CD4-positive, alpha-beta T cell (primary cell): ENCODE results near the gene NADK2. TPM values are rescaled to one million over a fixed set of nuclear protein-coding genes. Genes with fewer than 3 reads are reported as not detected.

Experiments used
- ATAC-seq: fragments of 200-7000 bp; cut with Tn5 transposase; one replicate; pipeline ENCODE4 v1.10.0; 2022; ENCODE audit warnings: mild to moderate bottlenecking; ENCODE audit not compliant: poor library complexity
- CTCF ChIA-PET: fragments of 350-600 bp; sonication (Branson Sonifier 250); formaldehyde crosslinking; loops from one replicate; lab custom pipeline; 2021; ENCODE audit warnings: antibody characterized with exemption, inconsistent platforms; lab: Charles Lee
- POLR2A ChIA-PET: fragments of 350-600 bp; sonication (Branson Sonifier 250); formaldehyde crosslinking; loops from one replicate; lab custom pipeline; 2021; ENCODE audit warnings: antibody characterized with exemption, inconsistent platforms; lab: Charles Lee
- DNase-seq, 14 experiments: peaks; one replicate each; pipeline ENCODE4 v3.0.0-alpha.2; 2013 to 2020; ENCODE audit warnings: mixed read lengths in 2 of 14
- H3K27ac ChIP-seq, 2 donors: one replicate each; pipeline versions ENCODE4 v1.5.1 to v1.7.0; 2013; ENCODE audit warnings: low read length in 2 of 2, low read depth in 1 of 2, mild to moderate bottlenecking in 1 of 2
- H3K27me3 ChIP-seq, 2 experiments: 1 replicate in 1 of 2; 2 replicates in 1 of 2; pipeline versions ENCODE4 v1.6.1 to v1.7.0; 2013; ENCODE audit warnings: low read length in 2 of 2, control low read depth in 1 of 2, mild to moderate bottlenecking in 1 of 2, moderate library complexity in 1 of 2; ENCODE audit not compliant: insufficient read depth in 2 of 2, control insufficient read depth in 1 of 2
- H3K36me3 ChIP-seq: one replicate; pipeline ENCODE4 v1.6.1; 2013; ENCODE audit warnings: low read length, control low read depth; ENCODE audit not compliant: insufficient read depth
- H3K4me1 ChIP-seq: one replicate; pipeline ENCODE4 v1.6.1; 2013; ENCODE audit warnings: low read length, control low read depth; ENCODE audit not compliant: insufficient read depth
- H3K4me3 ChIP-seq: one replicate; pipeline ENCODE4 v1.5.1; 2013; ENCODE audit warnings: mild to moderate bottlenecking, low read length, moderate library complexity
- H3K9me3 ChIP-seq, 2 experiments: 1 replicate in 1 of 2; 2 replicates in 1 of 2; pipeline versions ENCODE4 v1.6.1 to v1.7.0; 2013; ENCODE audit warnings: low read length in 2 of 2, mild to moderate bottlenecking in 2 of 2, control low read depth in 1 of 2, moderate library complexity in 1 of 2; ENCODE audit not compliant: control insufficient read depth in 1 of 2, insufficient read depth in 1 of 2
- H3K27ac Mint-ChIP-seq: one replicate; pipeline ENCODE4 v1.8.0; 2020; ENCODE audit warnings: mixed read lengths
- H3K27me3 Mint-ChIP-seq: one replicate; pipeline ENCODE4 v1.8.0; 2021; ENCODE audit warnings: mixed read lengths
- H3K36me3 Mint-ChIP-seq: one replicate; pipeline ENCODE4 v1.8.0; 2021; ENCODE audit warnings: low read depth, mixed read lengths
- H3K4me1 Mint-ChIP-seq: one replicate; pipeline ENCODE4 v1.8.0; 2021; ENCODE audit warnings: low read depth, mixed read lengths
- H3K4me3 Mint-ChIP-seq: one replicate; pipeline ENCODE4 v1.8.0; 2020; ENCODE audit warnings: mild to moderate bottlenecking, mixed read lengths
- H3K9me3 Mint-ChIP-seq: one replicate; pipeline ENCODE4 v1.8.0; 2020; ENCODE audit warnings: mixed read lengths
- intact Hi-C, 2 experiments: fragments of 100-400 bp; cut with DNase I in 1 of 2; cut with micrococcal nuclease in 1 of 2; formaldehyde crosslinking; loops; one replicate each; pipeline versions ENCODE4 v1.15.1 to v1.9.0; 2023 to 2025; cut with DNase I, micrococcal nuclease
- total RNA-seq, 174 experiments: library from RNA in 2 of 174; stranded (reverse) in 2 of 174; gene quantifications; one replicate each; pipeline ENCODE4 v1.2.3 and lab custom pipeline; 2021 to 2026
- TF ChIP-seq, protein P1 (sequence below): fragments of 200-600 bp; IDR thresholded peaks from one replicate; pipeline ENCODE4 v1.8.0; 2022; ENCODE audit warnings: antibody characterized with exemption, mild to moderate bottlenecking

The NADK2 gene
- total RNA-seq, 2 experiments from 2014 or later, result 12.5 to 13.3 TPM

DNA sequence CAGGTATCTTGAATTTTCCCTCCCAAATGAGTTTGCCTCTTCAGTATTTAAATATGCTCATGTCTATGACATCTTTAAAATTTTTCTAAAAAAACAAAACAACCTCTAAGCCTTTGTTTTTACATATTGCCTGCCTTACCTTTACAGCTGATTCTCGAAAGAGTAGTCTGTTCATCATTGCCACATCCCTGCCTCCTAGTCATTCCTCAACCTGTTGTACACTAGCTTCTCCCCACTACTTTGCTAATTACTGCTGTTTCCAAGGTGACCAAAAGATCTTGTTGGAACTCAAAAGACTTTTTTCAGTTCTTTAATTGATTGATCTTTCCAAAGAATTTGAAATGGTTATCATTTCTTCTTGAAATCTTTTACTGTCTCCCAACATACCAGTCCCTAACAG is 1.9 kb upstream of the NADK2 start:
- H3K4me3 Mint-ChIP-seq, result peak overlapping the region; percentile 94
- CTCF ChIA-PET, result interaction anchor here (1.6 kb wide), 1 partner anchor 21 kb away, joined by 3 read pairs; no protein-coding TSS in a partner anchor
- DNase-seq (no peak), ATAC-seq (no peak)
- TF ChIP-seq, protein P1, sequence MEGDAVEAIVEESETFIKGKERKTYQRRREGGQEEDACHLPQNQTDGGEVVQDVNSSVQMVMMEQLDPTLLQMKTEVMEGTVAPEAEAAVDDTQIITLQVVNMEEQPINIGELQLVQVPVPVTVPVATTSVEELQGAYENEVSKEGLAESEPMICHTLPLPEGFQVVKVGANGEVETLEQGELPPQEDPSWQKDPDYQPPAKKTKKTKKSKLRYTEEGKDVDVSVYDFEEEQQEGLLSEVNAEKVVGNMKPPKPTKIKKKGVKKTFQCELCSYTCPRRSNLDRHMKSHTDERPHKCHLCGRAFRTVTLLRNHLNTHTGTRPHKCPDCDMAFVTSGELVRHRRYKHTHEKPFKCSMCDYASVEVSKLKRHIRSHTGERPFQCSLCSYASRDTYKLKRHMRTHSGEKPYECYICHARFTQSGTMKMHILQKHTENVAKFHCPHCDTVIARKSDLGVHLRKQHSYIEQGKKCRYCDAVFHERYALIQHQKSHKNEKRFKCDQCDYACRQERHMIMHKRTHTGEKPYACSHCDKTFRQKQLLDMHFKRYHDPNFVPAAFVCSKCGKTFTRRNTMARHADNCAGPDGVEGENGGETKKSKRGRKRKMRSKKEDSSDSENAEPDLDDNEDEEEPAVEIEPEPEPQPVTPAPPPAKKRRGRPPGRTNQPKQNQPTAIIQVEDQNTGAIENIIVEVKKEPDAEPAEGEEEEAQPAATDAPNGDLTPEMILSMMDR, result no peak
- Histone ChIP-seq H3K36me3 (no peaks in the 10 kb centered on the region), H3K27me3 (no peaks in the 10 kb centered on the region), H3K27ac (no peak overlapping the region), H3K4me3 (no peak overlapping the region), H3K9me3 (no peaks in the 10 kb centered on the region), H3K4me1 (peaks cover 22% of the 10 kb centered on the region)
- peak overlapping the region; percentile 96 for H3K27ac Mint-ChIP-seq
- H3K36me3 Mint-ChIP-seq, result peaks cover 4% of the 10 kb centered on the region
- peaks cover 45% of the 10 kb centered on the region for H3K4me1 Mint-ChIP-seq
- H3K27me3 Mint-ChIP-seq, result no peaks in the 10 kb centered on the region
- intact Hi-C loops, result loop anchor here (2.0 to 10.0 kb wide), 7 partner anchors 93 to 1406 kb away; partner anchors contain the start of genes DNAJC21 (in 2 of the 2), IL7R (in 1 of the 2), LMBRD2 (in 1 of the 2) and NIPBL (in 1 of the 2)
- no peaks in the 10 kb centered on the region for H3K9me3 Mint-ChIP-seq
- POLR2A ChIA-PET, result interaction anchor here (0.7 to 3.8 kb wide), 2 partner anchors 69 to 92 kb away, joined by 3 to 49 read pairs; partner anchors contain the start of genes LMBRD2 and SKP2

DNA sequence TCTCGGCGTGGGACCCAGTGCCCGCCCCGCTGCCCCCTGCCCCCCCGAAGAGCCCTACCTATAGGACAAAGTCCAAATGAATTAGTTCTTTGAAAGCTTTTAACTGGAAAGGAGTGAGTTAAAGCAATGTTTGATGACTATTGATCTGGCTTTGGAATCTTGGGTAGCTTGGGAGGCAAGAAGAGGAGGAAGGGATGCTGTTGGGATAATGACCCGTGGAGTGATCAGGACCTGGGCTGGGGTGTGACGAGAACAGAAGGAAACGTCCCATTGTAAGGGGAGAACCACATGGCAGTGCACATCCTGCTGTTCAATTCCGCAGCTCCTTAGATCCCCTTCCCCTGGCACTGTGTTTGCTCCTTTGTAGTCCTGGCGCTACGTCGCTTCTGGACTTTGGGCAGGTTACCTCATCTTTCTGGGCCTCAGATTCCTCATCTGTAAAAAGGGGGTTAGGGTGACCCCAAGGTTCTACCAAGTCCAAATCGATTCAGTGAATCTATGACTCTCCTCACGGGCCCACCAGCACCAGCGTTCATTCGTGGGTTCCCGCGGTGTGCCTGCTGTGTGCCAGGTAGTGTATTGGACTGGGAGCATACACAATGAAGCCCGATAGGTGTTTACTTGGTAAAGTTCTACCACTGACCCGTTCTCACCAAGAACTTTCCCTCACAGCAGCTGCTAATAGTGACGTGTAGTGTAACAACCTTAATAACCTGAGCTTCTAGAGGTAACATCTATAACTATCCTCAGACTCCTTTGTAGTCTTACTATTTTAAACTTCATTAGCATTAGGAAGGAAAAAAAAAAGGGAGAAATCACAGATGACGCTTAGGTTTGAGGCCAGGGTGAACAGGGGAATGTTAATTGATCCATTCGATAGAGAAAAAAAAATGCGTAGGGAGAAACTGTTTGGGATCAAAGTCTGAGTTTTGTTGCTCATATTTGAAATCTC is 1.1 kb upstream of the NADK2 start:
- DNase-seq, result peak in 4 of 14 experiments; percentile 0 to 36 (median 10)
- intact Hi-C loops, result loop anchor here (1.0 to 10.0 kb wide), 9 partner anchors 92 to 1406 kb away; partner anchors contain the start of genes DNAJC21 (in 2 of the 2), NIPBL (in 2 of the 2), IL7R (in 1 of the 2) and LMBRD2 (in 1 of the 2)
- CTCF ChIA-PET, result interaction anchor here (0.8 to 2.5 kb wide), 14 partner anchors 9 to 1313 kb away, joined by 3 to 23 read pairs (median 4); partner anchors contain the start of genes LMBRD2 and SKP2
- POLR2A ChIA-PET, result interaction anchor here (0.7 to 3.8 kb wide), 13 partner anchors 9 to 1327 kb away, joined by 3 to 49 read pairs (median 9); partner anchors contain the start of genes BRIX1, DNAJC21, LMBRD2 and NIPBL
- H3K36me3 ChIP-seq, result no peaks in the 10 kb centered on the region
- H3K27me3 ChIP-seq, result no peaks in the 10 kb centered on the region
- H3K9me3 ChIP-seq, result no peaks in the 10 kb centered on the region
- H3K27ac ChIP-seq, result peak overlapping the region; percentile 60 to 83
- no peaks in the 10 kb centered on the region for H3K27me3 Mint-ChIP-seq
- ATAC-seq, result no peak
- peaks cover 22% of the 10 kb centered on the region for H3K4me1 ChIP-seq
- peak overlapping the region; percentile 85 for H3K4me3 ChIP-seq
- TF ChIP-seq, protein P1, result no peak
- H3K4me1 Mint-ChIP-seq, result peaks cover 52% of the 10 kb centered on the region
- H3K27ac Mint-ChIP-seq, result peak overlapping the region; percentile 96
- H3K36me3 Mint-ChIP-seq, result peaks cover 4% of the 10 kb centered on the region
- H3K9me3 Mint-ChIP-seq, result no peaks in the 10 kb centered on the region
- peak overlapping the region; percentile 94 for H3K4me3 Mint-ChIP-seq
